ENCODE data around the gene PSMB2. TPM values are rescaled to one million over a fixed set of nuclear protein-coding genes. Genes with fewer than 3 reads are reported as not detected.

Gene PSMB2
- total and polyA plus RNA-seq, 2 of the 8 experiments (the other 6 are each of a cell fraction or from before 2014, with no cell fraction given) = 91.4 to 101 TPM

GRCh38 chr1:35605867-35606182, 35.5 kb downstream of the PSMB2 start:
- Histone ChIP-seq H2BK12ac (ENCODE audit: low read depth, low read length) (no peak overlapping the region), H4K8ac (ENCODE audit: extremely low read depth, insufficient read depth, low read length) (no peak overlapping the region), H4K91ac (replicated peaks; ENCODE audit: insufficient read length, low read length) (no peak overlapping the region), H3K18ac (ENCODE audit: extremely low read depth, low read length) (no peak overlapping the region), H3K56ac (replicated peaks; ENCODE audit: insufficient read length, low read depth, low read length) (no peak overlapping the region), H3K79me2 (ENCODE audit: control insufficient read depth in 1 of 2, insufficient read depth in 2 of 2, low read length in 2 of 2) (peaks cover 0 to 13% of the 10 kb centered on the region in 2 experiments; a peak in 2 of 4 replicates), H3K27me3 (replicated peaks in 1 of 4; ENCODE audit: control insufficient read depth in 3 of 4, extremely low read depth in 1 of 4, insufficient read depth in 3 of 4, low read length in 3 of 4) (no peaks in the 10 kb centered on the region), H3K4me1 (replicated peaks in 1 of 4; ENCODE audit: control insufficient read depth in 3 of 4, insufficient read depth in 4 of 4, low read length in 3 of 4) (no peaks in the 10 kb centered on the region), H2BK5ac (ENCODE audit: low read depth, low read length) (no peak overlapping the region), H3K23me2 (ENCODE audit: low read depth, low read length) (no peaks in the 10 kb centered on the region), H2BK20ac (ENCODE audit: low read length) (no peak overlapping the region), H2BK15ac (ENCODE audit: low read length) (no peak overlapping the region), H3K79me1 (ENCODE audit: low read depth, low read length) (no peaks in the 10 kb centered on the region; the same call in 1 of the 2 replicates), H3K4me3 (ENCODE audit: extremely low read depth in 1 of 4, insufficient read depth in 2 of 4, low read depth in 3 of 4, low read length in 4 of 4) (no peak overlapping the region), H3K36me3 (ENCODE audit: control insufficient read depth in 2 of 4, insufficient read depth in 4 of 4, low read length in 3 of 4) (peaks cover 4 to 53% (median 36%) of the 10 kb centered on the region in 4 experiments; a peak in 5 of 8 replicates), H2AFZ (ENCODE audit: low read length) (no peak overlapping the region), H2AK5ac (ENCODE audit: low read depth, low read length) (no peak overlapping the region), H3K4me2 (ENCODE audit: insufficient read depth in 1 of 2, low read depth in 2 of 2, low read length in 2 of 2) (no peak overlapping the region), H4K20me1 (replicated peaks in 1 of 2; ENCODE audit: control insufficient read depth in 1 of 2, insufficient read depth in 2 of 2, low read length in 2 of 2) (peaks cover 0 to 5% of the 10 kb centered on the region in 2 experiments), H2BK120ac (replicated peaks; ENCODE audit: low read depth, low read length) (no peak overlapping the region), H3K14ac (ENCODE audit: insufficient read length) (no peak overlapping the region), H3K9ac (replicated peaks in 1 of 4; ENCODE audit: extremely low read depth in 1 of 4, low read depth in 3 of 4, low read length in 3 of 4) (no peak overlapping the region), H3K4ac (replicated peaks; ENCODE audit: insufficient read length, low read depth, low read length) (no peak overlapping the region), H3K23ac (ENCODE audit: insufficient read length) (no peak overlapping the region), H4K5ac (ENCODE audit: insufficient read length, low read depth, low read length) (no peak overlapping the region), H3K9me3 (ENCODE audit: insufficient read depth in 2 of 2, low read depth in 1 of 2, low read length in 1 of 2) (no peaks in the 10 kb centered on the region), H3K27ac (ENCODE audit: low read depth, low read length) (no peak overlapping the region)
- no peak for FAIRE-seq
- ChIA-PET CTCF (ENCODE audit: partially characterized antibody) (interaction anchor here (0.6 to 7.8 kb wide), 4 partner anchors 12 to 175 kb away, joined by 3 to 38 read pairs (median 6); no protein-coding TSS in a partner anchor), POLR2A (ENCODE audit: partially characterized antibody) (no interaction called here)
- peak in 1 of 2 experiments; percentile 22 for DNase-seq (ENCODE audit: low read depth in 1 of 2, low spot score in 2 of 2)
- WGBS, 2 experiments (ENCODE audit: extremely low coverage in 1 of 2, insufficient coverage in 1 of 2, insufficient read length in 1 of 2, insufficient replicate concordance in 2 of 2, low coverage in 1 of 2, low lambda C conversion rate in 2 of 2, missing lambda C conversion rate in 1 of 2) = 94% methylated on average over 4 of the region's 4 CpGs; no CpG with 5 or more reads in 1 of the 2 experiments
- TF ChIP-seq NANOG (IDR thresholded peaks at IDR 0.05; ENCODE audit: insufficient read depth, low read depth, low read length, poor library complexity, severe bottlenecking) (no peak), GTF2F1 (IDR thresholded peaks at IDR 0.05; ENCODE audit: borderline replicate concordance, low read depth, low read length) (no peak), RNF2 (IDR thresholded peaks at IDR 0.05; ENCODE audit: borderline replicate concordance, low read depth, low read length, missing control alignments, poor library complexity, severe bottlenecking) (no peak)

All from H1 (cell line).